Stimulated activated CD4-positive, alpha-beta T cell treated with anti-CD3 and anti-CD28 coated beads, Interleukin-15, amount 100 ng/mL, for 48 hours (primary cell): ENCODE data around the gene RUNDC1.
"Not testable (repeated sequence)": the region's sequence is repeated elsewhere in the genome, so short reads cannot be mapped to it uniquely, and the experiment has no call there.

Experiments used
- DNase-seq, 2 donors: peaks; one replicate each; pipeline ENCODE4 v3.0.0-alpha.2; 2020; ENCODE audit warnings: low read depth in 2 of 2

Gene RUNDC1

DNA sequence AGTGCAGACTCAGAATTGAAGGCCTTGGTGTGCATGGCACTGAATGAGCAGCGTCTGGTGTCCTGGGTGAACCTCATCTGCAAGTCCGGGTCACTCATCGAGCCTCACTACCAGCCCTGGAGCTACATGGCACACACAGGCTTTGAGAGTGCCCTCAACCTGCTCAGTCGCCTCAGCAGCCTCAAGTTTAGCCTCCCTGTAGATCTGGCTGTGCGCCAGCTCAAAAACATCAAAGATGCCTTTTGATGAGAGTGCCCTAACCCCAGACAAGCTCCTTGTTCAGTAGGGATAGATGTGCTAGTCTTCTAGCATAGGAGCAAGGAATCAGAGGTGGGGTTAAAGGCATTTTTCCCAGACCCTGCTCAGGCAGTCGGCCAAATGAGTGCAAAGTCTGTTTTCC lies 11.1 kb downstream of the RUNDC1 start:
- no peak for DNase-seq

DNA sequence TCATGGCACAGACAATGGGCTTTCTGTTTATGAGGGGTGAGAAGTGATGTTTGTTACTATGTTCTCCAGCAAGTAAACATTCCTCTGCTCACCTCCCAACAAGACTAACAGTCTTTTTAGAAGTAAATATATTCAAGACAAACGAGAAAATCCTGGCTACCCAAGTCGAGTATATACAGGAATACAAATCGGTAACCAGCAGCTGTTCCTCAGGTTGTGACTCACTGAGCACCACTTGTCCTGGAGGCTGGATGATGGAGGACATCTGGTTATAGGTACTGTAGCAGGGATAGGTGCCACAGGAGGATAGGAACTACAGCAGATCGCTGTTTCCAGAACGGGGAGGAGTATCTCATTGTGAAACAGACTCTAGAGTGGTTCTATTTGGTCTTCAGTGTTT lies 12.5 kb downstream of the RUNDC1 start:
- no peak for DNase-seq

DNA sequence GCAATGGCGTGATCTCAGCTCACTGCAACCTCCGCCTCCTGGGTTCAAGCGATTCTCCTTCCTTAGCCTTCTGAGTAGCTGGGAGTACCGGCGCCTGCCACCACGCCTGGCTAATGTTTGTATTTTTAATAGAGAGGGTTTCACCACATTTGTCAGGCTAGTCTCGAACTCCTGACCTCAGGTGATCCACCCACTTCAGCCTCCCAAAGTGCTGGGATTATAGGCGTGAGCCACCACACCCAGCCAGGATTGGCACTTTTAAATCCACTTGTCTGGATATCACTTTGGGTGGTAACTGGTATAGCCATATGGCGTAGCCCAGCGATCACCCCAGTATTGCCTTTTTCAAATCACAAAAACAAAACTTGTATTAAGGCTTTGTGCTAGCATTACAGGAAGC lies 13.5 kb downstream of the RUNDC1 start:
- not testable (repeated sequence) for DNase-seq

DNA sequence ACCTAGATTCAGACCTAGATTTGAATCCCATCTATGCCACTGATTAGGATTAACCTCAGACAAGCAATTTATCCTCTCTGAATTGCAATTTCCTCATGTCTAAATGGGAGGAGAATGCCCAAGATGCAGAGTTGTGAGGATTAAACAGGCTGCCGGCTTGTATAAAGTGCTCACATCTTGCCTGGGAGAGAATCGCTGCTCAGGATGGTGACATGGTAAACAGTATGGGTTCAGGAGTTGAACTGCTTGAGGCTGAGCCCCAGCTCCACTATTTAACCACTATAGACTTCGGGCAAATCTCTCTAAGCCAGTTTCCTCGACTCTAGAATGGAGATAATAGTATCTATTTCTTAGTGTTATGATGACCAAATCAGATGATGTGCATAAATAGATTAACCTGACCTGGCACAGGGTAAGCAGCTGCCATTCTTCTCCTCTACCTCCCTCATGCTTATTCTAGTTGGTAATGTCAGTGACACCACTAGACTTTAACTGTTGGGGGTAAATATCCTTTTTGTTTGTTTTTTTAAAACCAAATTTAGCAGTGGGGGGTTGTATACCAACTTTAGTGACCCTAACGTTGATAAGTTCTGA lies 17.1 kb downstream of the RUNDC1 start:
- no peak for DNase-seq

DNA sequence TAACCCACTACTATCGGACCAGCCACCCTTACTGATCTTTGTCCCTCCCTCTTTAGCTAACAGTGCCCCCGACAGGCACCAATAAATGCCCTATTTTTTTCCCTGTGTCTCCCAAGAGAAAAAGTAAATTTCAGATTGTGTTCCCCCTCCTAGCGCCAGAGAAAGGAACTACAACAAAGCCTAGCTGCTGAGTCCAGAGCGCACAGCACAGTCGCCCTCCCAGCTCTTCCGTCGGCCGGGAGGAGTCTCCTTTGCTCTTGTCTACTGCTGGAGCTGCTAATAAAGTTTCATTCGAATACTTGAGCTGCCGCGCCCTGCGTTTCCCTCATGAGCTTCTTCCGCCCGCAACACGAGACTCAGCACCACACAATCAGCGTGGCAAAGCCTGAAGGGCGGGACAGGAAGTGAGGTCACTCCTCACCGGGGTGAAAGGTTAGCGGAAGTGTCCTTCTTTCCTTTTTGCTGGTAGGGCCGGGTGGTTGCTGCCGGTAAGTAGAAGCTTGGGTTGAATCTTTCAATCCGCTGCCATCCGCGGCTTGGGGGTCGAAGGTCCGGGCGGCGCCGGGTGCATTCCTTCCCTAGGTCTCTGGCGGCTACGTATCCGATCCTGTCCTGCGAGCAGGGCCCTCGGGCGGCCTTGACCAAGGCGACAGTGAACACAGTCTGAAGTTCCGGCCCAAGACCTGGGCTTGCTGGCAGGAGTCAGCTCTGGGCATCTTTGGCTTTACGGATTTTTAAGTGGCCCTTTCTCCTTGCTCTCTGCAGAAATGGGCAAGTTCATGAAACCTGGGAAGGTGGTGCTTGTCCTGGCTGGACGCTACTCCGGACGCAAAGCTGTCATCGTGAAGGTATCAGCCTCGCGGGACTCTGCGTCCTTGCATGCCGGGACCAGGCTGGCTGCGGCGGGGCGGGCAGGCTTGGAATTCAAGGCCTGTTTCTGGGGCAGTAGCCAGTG lies 17.9 kb downstream of the RUNDC1 start, which contains the start of gene RPL27:
Gene RPL27, plus strand, starts transcription at position 436 of the 955 bp plus-strand sequence. Its CDS starts 332 bp downstream, at position 768.
- peak; percentile 93 to 97 for DNase-seq

DNA sequence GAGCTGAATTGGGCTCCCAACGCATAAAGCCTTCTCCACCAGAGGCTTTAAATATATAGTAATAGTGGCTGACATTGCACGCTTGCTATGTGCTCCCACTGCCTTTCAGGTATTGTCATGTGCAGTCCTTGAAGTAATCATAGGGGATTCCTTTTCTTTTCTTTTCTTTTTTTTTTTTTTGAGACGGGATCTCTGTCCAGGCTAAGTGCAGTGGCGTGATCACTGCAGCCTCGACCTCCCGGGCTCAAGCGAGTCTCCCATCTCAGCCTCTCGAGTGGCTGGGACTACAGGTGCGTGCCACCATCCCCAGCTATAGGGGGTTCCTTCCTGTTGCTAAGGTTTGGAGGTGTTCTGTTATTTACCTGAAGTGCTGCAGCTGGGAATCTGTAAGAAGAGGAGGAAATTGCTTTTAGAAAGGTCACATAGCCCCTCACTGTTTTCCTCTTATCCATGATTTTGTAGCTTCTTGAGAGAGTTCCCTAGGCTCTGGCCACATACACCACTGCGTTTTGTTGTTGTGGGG lies 18.7 kb downstream of the RUNDC1 start:
- DNase-seq = no peak

DNA sequence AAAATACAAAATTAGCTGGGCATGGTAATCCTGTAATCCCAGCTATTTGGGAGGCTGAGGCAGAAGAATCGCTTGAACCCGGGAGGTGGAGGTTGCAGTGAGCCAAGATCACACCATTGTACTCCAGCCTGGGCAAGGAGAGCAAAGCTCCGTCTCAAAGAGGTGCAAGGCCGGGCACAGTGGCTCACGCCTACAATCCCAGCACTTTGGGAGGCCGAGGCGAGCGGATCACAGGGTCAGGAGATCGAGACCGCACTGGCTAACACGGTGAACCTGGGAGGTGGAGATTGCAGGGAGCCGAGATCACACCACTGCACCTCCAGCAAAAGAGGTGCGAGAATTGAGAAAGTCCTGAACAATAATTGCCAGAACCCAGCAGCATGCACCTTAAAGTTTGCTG lies 20.5 kb downstream of the RUNDC1 start:
- not testable (repeated sequence) for DNase-seq

DNA sequence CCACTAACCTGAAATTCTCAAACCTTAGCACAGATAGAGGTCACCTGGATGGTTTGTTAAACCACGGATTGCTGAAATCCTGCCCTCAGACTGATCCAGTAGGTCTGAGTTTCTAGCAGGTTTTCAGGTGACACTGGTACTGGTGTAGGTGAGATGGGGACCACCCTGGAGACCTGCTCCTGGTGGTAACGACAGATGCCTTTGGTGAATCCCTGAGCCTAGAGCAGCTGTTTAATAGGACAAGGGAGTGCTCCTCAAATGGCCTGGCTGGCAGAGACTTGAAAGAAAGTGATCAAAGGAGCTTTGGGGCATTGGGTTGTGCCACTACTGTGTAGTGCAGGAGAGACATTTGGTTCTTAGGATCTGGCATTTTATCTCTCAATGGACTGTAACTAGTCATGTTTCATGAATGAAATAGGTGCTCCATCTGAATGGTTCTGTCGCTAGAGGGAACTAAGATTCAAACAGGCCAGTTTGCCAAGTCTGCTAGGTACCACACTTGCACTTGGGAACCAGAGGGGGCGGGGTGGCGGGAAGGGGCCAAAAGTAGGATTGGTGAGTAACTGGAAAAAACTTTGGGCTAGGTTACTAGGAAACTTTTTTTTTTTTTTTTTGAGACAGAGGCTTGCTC lies 23.3 kb downstream of the RUNDC1 start:
- DNase-seq = no peak

DNA sequence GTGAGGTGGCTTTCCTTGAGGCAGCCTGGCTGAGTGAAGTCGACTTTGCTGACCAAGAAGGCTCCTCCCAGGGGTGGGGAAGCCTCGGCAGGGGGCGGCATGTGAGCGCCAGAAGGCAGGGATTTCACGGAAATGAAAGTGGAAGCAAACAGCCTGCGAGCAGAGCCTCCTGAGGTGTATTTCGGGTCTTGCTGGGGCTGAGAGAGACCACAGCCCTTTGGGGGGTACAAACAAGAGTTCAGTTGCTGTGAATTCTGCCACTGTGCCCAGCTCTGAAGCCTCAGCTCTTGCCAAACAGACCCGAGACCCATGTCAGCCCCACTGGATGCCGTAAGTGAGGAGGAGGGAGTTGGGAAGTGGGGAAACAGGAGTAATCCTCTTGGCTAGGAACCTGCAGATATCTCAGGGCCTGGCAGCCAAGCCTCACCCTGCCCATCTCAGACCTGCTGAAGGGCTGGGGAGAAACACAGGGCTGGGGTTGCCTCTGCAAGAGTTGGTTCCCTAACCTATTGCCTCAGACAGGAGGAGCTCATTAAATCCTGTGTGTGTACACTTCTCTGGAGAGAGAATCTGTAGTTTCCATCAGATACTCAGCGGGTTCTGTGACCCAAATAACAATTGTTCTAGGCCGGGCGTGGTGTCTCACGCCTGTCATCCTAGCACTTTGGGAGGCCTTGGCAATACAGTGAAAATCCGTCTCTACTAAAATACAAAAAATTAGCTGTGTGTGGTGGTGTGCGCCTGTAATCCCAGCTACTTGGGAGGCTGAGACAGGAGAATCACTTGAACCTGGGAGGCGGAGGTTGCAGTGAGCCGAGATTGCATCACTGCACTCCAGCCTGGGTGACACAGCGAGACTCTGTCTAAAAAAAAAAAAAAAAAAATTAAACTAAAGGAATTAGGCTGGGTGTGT lies 26.5 kb downstream of the RUNDC1 start, which contains the start of gene IFI35:
Gene IFI35, plus strand, starts transcription at position 146 of the 913 bp plus-strand sequence. Its CDS starts 164 bp downstream, at position 310.
- DNase-seq = peak; percentile 78 to 82

DNA sequence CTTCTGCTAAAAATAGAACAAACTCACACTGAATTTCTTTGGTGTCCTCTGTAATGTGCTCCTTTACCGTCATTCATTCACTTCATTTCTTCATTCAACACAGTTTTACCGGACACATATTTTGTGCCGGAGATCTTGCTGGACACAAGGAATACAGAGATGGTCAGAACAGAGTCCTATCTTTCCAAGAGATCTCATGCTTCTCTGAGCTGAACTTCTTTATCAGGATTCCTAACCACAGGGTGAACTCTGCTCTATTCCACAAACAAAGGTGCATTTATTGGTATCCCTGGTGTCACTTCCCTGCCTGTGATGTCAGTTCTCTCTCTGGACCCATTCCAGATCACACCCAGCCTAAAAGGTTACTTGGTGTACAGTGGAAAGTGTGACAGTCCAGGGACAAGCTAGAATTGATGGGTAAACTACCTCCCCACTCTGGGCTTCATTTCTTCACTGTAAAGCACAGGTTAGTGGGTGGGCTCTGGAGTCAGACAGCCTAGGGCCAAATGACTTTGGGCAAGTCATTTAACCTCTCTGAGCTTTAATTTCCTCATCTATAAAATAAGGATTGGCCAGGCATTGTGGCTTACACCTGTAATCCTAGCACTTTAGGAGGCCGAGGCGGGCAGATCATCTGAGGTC lies 30.4 kb downstream of the RUNDC1 start:
- no peak for DNase-seq

DNA sequence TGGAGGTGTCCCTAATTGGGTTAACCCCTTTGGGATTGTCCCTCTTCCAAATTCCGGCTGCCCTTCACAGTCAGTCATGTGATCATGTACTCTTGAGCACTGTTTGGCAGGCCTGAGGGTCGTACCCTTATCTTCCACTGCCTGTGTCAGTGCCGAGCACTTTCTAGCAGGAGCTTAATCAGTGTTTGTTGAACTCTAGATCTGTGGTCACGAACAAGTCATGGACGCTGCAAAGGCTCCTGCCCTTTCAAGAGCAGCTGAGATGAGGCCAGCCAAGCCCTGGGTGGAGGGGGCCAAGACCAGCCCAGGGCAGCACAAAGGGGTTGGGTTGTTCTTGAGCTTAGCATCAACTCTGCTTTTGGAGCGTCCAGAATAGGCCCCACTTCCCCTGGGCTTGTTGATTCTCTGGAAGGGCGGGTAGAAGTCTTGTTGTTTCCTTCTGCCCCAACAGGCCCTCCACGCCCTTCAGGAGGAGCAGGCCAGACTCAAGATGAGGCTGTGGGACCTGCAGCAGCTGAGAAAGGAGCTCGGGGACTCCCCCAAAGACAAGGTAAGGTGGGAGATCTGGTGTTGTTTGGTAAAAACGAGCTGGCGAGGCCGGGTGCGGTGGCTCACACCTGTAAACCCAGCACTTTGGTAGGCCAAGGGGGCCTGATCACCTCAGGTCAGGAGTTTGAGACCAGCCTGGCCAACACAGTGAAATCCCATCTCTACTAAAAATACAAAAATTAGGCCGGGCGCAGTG lies 31.5 kb downstream of the RUNDC1 start:
- no peak for DNase-seq

DNA sequence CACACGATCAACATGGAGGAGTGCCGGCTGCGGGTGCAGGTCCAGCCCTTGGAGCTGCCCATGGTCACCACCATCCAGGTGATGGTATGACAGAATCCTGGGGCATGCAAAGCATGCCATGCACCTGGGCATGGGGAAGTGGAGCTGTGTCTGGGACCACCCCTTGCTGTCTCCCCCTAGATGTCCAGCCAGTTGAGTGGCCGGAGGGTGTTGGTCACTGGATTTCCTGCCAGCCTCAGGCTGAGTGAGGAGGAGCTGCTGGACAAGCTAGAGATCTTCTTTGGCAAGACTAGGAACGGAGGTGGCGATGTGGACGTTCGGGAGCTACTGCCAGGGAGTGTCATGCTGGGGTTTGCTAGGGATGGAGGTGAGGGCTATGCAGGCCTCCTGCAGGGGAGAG lies 32.9 kb downstream of the RUNDC1 start:
- no peak for DNase-seq

DNA sequence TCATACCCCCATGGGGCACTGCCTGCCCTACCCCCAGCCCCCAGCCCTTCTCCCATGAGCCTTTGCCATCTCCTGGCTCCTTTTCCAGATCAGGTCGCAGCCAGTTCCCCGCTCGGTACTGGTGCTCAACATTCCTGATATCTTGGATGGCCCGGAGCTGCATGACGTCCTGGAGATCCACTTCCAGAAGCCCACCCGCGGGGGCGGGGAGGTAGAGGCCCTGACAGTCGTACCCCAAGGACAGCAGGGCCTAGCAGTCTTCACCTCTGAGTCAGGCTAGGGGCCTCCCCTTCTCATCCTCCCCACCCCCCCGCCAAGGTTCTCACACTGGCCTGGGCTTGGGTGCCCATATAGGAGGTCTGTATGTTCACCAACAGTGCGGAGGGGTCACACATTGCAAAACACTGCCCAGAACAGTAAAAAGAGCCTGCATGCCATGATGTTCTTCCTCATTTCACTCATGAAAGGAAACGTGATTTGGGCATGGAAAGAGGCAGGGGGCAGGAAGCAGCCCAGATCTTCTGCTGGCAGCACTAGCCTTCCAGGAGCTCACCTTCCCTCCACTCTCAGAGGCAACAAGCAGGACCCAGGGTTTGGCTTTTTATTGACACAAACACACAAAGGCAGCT lies 33.8 kb downstream of the RUNDC1 start:
- no peak for DNase-seq

DNA sequence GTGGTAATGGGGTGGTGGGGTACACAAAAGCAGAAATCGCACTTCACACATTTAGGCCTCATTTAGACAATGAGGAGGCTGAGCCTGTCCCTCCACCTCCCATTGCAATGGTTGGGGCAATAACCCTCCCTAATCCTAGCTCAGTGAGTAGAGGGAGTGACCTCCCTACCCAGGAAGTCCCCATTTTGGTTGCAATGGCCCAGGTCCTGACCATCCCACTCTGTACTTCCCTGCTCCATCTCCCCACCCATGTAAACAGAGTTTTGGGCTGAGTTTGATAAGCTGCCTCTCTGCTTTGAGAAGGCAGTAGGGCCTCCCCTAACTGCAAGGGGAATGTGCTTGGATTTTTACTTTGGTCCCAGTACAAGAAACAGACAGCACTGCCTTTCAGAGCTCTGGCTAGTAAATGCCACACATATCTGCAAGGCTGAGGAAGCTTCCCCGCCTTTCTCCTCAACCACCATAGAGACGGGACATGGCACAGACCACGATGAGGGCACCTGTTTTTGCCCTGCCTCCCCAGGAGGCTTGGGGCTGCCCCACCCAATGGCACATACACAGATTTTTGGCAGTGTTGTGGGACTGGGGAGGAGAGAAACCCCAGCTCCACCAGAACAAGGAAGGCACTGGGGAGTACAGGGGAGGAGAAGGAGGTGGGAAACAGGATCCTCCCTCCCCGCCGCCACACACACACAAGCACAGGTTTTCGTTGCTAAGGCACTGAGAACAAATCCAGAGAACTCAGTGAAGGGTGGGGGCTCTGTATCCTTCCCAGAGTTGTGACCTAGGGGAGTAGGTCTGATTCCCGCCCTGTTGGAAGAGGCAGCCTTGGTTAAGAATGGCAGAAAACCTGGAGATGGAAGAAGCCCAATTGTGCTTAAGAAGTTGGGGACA lies 34.5 kb downstream of the RUNDC1 start:
- no peak for DNase-seq

DNA sequence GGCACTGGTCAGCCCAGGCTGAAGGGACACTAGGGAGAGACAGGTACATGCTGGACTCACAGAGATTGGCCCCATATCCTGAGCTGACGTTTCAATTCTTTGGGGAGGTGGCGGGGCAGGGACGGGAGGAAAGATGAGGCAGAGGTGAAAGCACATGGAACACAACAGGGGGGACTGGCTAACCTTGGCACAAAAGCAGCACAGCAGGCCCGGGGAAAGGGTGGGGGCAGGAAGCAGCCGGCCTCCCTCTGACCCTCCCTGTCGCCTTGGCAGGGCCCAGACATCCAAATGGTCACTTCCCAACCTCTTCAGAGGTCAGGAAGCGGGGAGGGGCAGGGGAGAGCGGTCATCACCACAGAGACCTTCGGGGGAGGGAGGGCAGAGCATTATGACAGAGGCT lies 35.2 kb downstream of the RUNDC1 start:
- DNase-seq = no peak

DNA sequence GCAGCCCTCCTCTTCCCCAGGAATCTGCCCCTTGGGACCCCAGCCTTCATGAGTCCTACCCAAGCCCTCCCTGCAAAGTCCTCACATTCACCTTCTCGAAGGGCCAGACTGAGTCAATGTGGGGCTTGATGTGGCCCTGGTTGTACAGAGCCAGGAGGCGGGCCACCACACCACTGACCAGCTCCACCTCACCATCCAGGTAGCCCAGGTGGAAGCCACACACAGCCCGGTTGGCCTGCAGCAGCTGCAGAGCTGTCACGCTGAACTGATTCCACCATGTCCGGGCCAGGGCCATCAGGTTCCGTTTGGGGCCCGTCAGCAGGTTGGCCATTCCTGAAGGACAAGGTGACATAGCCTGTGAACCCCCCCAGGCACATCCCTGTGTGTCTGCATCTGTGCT lies 35.9 kb downstream of the RUNDC1 start:
- no peak for DNase-seq

DNA sequence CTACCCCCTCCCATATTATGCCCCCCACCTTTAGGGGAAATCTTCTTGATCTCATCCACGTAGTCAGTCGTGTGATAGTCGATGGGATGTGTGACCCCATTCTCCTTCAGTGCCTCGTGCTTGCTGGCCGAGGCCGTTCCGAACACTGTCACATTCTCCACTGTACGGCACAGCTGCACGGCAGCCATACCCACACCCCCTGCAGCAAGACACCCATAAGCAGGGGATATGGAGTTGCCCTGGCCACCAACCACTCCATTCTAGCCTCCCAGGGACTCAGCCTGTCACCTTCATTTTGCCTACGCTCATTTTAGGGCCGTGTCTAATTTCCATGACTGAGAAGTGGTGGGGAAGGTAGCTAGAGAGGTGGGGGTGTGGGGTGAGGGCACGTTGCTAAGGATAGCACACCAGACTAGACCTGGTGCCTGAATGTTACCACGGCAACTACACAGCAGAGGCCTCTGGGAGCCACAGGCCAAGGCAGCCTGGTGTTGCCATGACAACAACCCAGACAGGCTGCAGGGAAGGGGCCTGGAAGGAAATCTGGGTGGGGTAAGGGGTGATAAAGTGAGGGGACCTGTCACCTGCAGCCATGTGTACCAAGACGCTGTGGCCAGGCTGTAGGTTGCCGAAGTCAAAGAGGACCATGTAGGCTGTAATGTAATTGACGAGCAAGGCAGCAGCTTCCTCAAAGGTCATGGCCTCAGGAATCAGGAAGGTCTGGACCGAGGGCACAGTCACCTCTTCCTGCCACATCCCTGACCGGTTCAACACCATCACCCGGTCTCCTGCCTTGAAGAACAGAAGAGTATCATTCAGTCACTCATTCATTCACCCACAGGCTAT lies 37.9 kb downstream of the RUNDC1 start:
- no peak for DNase-seq
